Skin of body (tissue), 2 donors: Measurements from ENCODE around the gene JOSD2. TPM values are rescaled to one million over a fixed set of nuclear protein-coding genes. Genes with fewer than 3 reads are reported as not detected.
"Not testable (repeated sequence)": the region's sequence is repeated elsewhere in the genome, so short reads cannot be mapped to it uniquely, and the experiment has no call there.

Experiments
- DNase-seq: peaks from one replicate; lab custom pipeline; 2025; lab: John Stamatoyannopoulos, UW
- total RNA-seq: library from RNA; depleted of rRNA; stranded (reverse); fragments of >200 nt; gene quantifications from one replicate; pipeline ENCODE4 v1.2.3, GENCODE V29; 2014

Gene JOSD2
- total RNA-seq, 1 donor from 2014 or later: 8.1 TPM

GRCh38 chr19:50547385-50548190, 36.6 kb upstream of the JOSD2 start:
- no peak for DNase-seq

- DNase-seq: no peak
Measured at GRCh38 chr19:50546527-50547221, 35.7 kb upstream of the JOSD2 start.

GRCh38 chr19:50542943-50543342, 32.0 kb upstream of the JOSD2 start:
- DNase-seq: no peak

- DNase-seq: no peak
Measured at GRCh38 chr19:50537769-50538230, 26.8 kb upstream of the JOSD2 start.

GRCh38 chr19:50537306-50537685, 26.3 kb upstream of the JOSD2 start:
- no peak for DNase-seq

GRCh38 chr19:50536662-50537305, 25.8 kb upstream of the JOSD2 start:
- no peak for DNase-seq

GRCh38 chr19:50535672-50536187, 24.7 kb upstream of the JOSD2 start:
- no peak for DNase-seq

GRCh38 chr19:50534478-50534877, 23.5 kb upstream of the JOSD2 start:
- DNase-seq: no peak

GRCh38 chr19:50532952-50533351, 22.0 kb upstream of the JOSD2 start:
- DNase-seq: no peak

- DNase-seq: no peak
Measured at GRCh38 chr19:50531171-50531612, 20.2 kb upstream of the JOSD2 start.

GRCh38 chr19:50528052-50528451, 17.1 kb upstream of the JOSD2 start:
- DNase-seq: not testable (repeated sequence)

- DNase-seq: no peak
Measured at GRCh38 chr19:50522881-50523280, 11.9 kb upstream of the JOSD2 start.

- DNase-seq: no peak
Measured at GRCh38 chr19:50520822-50521465, 10.0 kb upstream of the JOSD2 start.

- DNase-seq: no peak
Measured at GRCh38 chr19:50519006-50519575, 8.1 kb upstream of the JOSD2 start.

GRCh38 chr19:50518091-50519005, 7.4 kb upstream of the JOSD2 start:
- DNase-seq: no peak

- no peak for DNase-seq
Measured at GRCh38 chr19:50517704-50518075, 6.7 kb upstream of the JOSD2 start.

- DNase-seq: no peak
Measured at GRCh38 chr19:50516964-50517703, 6.1 kb upstream of the JOSD2 start.

GRCh38 chr19:50516456-50516855, 5.5 kb upstream of the JOSD2 start:
- no peak for DNase-seq

GRCh38 chr19:50515168-50515561, 4.2 kb upstream of the JOSD2 start:
- DNase-seq: no peak
